ENCODE results near the gene PNMA8A. TPM values are rescaled to one million over a fixed set of nuclear protein-coding genes. Genes with fewer than 3 reads are reported as not detected.

The PNMA8A gene
- total and polyA plus RNA-seq, 2 of the 13 experiments (the other 11 are each of a cell fraction or from before 2014, with no cell fraction given): 0.13 to 0.51 TPM

DNA sequence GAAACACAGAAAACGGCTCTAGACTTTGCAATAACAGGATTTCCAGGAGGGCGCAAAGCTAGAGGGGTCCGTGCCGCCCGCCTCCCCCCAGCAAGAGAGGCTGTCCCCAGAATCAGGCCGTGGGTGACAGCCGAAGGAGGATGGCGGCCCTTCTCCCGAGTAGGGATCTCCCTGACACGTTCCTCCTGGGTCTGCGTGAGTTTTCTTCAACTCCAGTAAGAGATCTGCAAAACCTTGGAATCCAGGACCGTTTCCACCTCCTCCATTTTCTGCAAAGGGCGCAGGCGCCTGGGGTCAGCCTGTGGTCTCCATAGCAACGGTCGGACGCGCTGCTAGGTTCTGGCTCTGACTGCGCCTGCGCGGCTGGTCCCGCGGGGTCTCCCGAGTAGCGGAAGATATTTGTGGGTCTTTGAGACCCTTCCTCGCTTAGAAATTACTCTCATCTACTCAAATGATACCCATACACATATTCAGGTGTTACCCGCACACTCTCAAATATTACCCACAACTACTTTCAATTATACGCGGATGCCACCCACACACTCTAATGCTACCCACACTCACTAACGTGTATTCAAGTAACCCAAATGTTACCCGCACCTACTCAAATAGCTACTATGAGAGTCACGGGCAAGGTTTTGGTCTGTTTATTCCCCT is 44.7 kb downstream of the PNMA8A start (continued):
- TF ChIP-seq, protein P1, sequence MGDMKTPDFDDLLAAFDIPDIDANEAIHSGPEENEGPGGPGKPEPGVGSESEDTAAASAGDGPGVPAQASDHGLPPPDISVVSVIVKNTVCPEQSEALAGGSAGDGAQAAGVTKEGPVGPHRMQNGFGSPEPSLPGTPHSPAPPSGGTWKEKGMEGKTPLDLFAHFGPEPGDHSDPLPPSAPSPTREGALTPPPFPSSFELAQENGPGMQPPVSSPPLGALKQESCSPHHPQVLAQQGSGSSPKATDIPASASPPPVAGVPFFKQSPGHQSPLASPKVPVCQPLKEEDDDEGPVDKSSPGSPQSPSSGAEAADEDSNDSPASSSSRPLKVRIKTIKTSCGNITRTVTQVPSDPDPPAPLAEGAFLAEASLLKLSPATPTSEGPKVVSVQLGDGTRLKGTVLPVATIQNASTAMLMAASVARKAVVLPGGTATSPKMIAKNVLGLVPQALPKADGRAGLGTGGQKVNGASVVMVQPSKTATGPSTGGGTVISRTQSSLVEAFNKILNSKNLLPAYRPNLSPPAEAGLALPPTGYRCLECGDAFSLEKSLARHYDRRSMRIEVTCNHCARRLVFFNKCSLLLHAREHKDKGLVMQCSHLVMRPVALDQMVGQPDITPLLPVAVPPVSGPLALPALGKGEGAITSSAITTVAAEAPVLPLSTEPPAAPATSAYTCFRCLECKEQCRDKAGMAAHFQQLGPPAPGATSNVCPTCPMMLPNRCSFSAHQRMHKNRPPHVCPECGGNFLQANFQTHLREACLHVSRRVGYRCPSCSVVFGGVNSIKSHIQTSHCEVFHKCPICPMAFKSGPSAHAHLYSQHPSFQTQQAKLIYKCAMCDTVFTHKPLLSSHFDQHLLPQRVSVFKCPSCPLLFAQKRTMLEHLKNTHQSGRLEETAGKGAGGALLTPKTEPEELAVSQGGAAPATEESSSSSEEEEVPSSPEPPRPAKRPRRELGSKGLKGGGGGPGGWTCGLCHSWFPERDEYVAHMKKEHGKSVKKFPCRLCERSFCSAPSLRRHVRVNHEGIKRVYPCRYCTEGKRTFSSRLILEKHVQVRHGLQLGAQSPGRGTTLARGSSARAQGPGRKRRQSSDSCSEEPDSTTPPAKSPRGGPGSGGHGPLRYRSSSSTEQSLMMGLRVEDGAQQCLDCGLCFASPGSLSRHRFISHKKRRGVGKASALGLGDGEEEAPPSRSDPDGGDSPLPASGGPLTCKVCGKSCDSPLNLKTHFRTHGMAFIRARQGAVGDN (CRISPR knock-in tag; IDR thresholded peaks at IDR 0.05): peak; percentile 52
- TF ChIP-seq ZNF556 (CRISPR knock-in tag; IDR thresholded peaks at IDR 0.05; ENCODE audit: borderline replicate concordance): peak; percentile 37; the same call in 1 of the 2 replicates
- TF ChIP-seq, protein P2, sequence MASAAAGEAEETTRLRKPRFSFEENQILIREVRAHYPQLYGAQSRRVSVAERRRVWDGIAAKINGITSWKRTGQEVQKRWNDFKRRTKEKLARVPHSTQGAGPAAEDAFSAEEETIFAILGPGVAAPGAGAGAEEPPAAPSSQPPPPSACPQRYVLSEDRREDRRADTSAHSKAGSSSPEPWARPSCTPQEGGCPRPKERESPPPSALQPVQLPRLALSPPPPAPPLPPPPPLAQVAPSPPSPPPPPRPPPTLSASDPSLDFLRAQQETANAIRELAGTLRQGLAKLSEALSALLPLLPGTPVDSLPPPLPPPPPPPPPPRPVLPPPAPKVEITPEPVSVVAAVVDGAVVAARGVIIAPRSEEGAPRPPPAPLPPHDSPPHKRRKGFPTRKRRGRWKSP (CRISPR knock-in tag; IDR thresholded peaks at IDR 0.05): no peak
- no peak for TF ChIP-seq SAFB2 (CRISPR knock-in tag; IDR thresholded peaks at IDR 0.05; ENCODE audit: borderline replicate concordance, low read depth)
- TF ChIP-seq POLR2AphosphoS5 (IDR thresholded peaks at IDR 0.05; ENCODE audit: low read depth, low read length): no peak
- TF ChIP-seq ZNF441 (CRISPR knock-in tag; IDR thresholded peaks at IDR 0.05; ENCODE audit: borderline replicate concordance): no peak
- TF ChIP-seq ERF (CRISPR knock-in tag; IDR thresholded peaks at IDR 0.05): 0 out of 2 replicates have a peak, but pooled peaks have one; percentile 29
- TF ChIP-seq ZNF446 (CRISPR knock-in tag; IDR thresholded peaks at IDR 0.05): no peak
- TF ChIP-seq ZBTB7A (CRISPR knock-in tag; IDR thresholded peaks at IDR 0.05): no peak
- TF ChIP-seq ZSCAN25 (CRISPR knock-in tag; IDR thresholded peaks at IDR 0.05): no peak
- TF ChIP-seq, protein P3, sequence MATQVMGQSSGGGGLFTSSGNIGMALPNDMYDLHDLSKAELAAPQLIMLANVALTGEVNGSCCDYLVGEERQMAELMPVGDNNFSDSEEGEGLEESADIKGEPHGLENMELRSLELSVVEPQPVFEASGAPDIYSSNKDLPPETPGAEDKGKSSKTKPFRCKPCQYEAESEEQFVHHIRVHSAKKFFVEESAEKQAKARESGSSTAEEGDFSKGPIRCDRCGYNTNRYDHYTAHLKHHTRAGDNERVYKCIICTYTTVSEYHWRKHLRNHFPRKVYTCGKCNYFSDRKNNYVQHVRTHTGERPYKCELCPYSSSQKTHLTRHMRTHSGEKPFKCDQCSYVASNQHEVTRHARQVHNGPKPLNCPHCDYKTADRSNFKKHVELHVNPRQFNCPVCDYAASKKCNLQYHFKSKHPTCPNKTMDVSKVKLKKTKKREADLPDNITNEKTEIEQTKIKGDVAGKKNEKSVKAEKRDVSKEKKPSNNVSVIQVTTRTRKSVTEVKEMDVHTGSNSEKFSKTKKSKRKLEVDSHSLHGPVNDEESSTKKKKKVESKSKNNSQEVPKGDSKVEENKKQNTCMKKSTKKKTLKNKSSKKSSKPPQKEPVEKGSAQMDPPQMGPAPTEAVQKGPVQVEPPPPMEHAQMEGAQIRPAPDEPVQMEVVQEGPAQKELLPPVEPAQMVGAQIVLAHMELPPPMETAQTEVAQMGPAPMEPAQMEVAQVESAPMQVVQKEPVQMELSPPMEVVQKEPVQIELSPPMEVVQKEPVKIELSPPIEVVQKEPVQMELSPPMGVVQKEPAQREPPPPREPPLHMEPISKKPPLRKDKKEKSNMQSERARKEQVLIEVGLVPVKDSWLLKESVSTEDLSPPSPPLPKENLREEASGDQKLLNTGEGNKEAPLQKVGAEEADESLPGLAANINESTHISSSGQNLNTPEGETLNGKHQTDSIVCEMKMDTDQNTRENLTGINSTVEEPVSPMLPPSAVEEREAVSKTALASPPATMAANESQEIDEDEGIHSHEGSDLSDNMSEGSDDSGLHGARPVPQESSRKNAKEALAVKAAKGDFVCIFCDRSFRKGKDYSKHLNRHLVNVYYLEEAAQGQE (IDR thresholded peaks at IDR 0.05; ENCODE audit: borderline replicate concordance in 1 of 2, low read depth in 1 of 2, low read length in 2 of 2): no peak
- no peak for TF ChIP-seq POLR2A (IDR thresholded peaks at IDR 0.05; ENCODE audit: insufficient read depth in 1 of 2, low read depth in 2 of 2, low read length in 2 of 2)
- TF ChIP-seq RFX3 (CRISPR knock-in tag; IDR thresholded peaks at IDR 0.05): peak; percentile 96
- TF ChIP-seq GABPA (IDR thresholded peaks at IDR 0.05; ENCODE audit: low read depth, low read length): no peak
- TF ChIP-seq GABPA (CRISPR knock-in tag; IDR thresholded peaks at IDR 0.05; ENCODE audit: low read depth): no peak
- no peak for TF ChIP-seq ASH2L (IDR thresholded peaks at IDR 0.05; ENCODE audit: insufficient read length, low read depth, low read length)
- no peak for TF ChIP-seq CREB1 (IDR thresholded peaks at IDR 0.05)
- TF ChIP-seq CREB1 (CRISPR knock-in tag; IDR thresholded peaks at IDR 0.05): no peak
- no peak for TF ChIP-seq ZNF256 (CRISPR knock-in tag; conservative IDR thresholded peaks at IDR 0.05)
- TF ChIP-seq TBX3 (IDR thresholded peaks at IDR 0.05; ENCODE audit: borderline replicate concordance): no peak
- no peak for TF ChIP-seq CBX5 (CRISPR knock-in tag; IDR thresholded peaks at IDR 0.05; ENCODE audit: borderline replicate concordance)

All from HepG2 (cell line).